D721Med (cell line): ENCODE data around the gene KCNJ12.

Experiments used
- DNase-seq: peaks from one replicate; pipeline ENCODE4 v3.0.0; 2011; ENCODE audit warnings: low spot score; ENCODE audit not compliant: insufficient read length
- FAIRE-seq: peaks from 2 replicates; lab custom pipeline; 2011; peaks lifted over from hg19 to GRCh38; lab: Jason Lieb, UNC
- CTCF ChIP-seq: IDR thresholded peaks from 2 replicates; pipeline ENCODE4 v1.5.1; 2012; ENCODE audit warnings: mild to moderate bottlenecking, control low read depth; ENCODE audit not compliant: insufficient read depth; ENCODE audit errors: missing control alignments

The KCNJ12 gene

GRCh38 chr17:21372256-21372954 is 3.8 kb upstream of the KCNJ12 start:
- no peak for TF ChIP-seq CTCF
- FAIRE-seq (no peak), DNase-seq (no peak)

GRCh38 chr17:21373036-21373435 is 3.1 kb upstream of the KCNJ12 start:
- FAIRE-seq (no peak), DNase-seq (no peak)
- TF ChIP-seq CTCF, result no peak

- TF ChIP-seq CTCF, result no peak
- no peak for DNase-seq
- FAIRE-seq, result no peak
Observed at GRCh38 chr17:21373696-21374440, 2.3 kb upstream of the KCNJ12 start.

- DNase-seq (no peak), FAIRE-seq (no peak)
- TF ChIP-seq CTCF, result no peak
Observed at GRCh38 chr17:21374441-21375161, 1.6 kb upstream of the KCNJ12 start.

GRCh38 chr17:21375162-21375560 is 996 bp upstream of the KCNJ12 start:
- FAIRE-seq, result no peak
- DNase-seq, result no peak
- no peak for TF ChIP-seq CTCF

GRCh38 chr17:21375757-21376080 is 438 bp upstream of the KCNJ12 start:
- DNase-seq (no peak), FAIRE-seq (no peak)
- no peak for TF ChIP-seq CTCF
